Transverse colon (tissue), 3 donors: ENCODE results near the gene MRPL34.

Experiments
- POLR2A ChIP-seq: fragments of 450-650 bp; IDR thresholded peaks from one replicate; pipeline ENCODE4 v1.6.1; 2016; ENCODE audit warnings: antibody characterized with exemption, mild to moderate bottlenecking, moderate library complexity
- POLR2AphosphoS5 ChIP-seq, 3 donors: sonication (generic); formaldehyde crosslinking; IDR thresholded peaks; one replicate each; pipeline ENCODE4 v1.6.1; 2016; ENCODE audit warnings: antibody characterized with exemption in 3 of 3

GRCh38 chr19:17281391-17282304 is 24.0 kb upstream of the MRPL34 start, which contains the start of gene ANKLE1:
- TF ChIP-seq POLR2AphosphoS5 (IDR thresholded peaks at IDR 0.05) (no peak), POLR2A (no peak)
